HepG2 (cell line): Measurements from ENCODE around the gene PLAA. TPM values are rescaled to one million over a fixed set of nuclear protein-coding genes. Genes with fewer than 3 reads are reported as not detected.

Experiments
- ELF1 ChIP-seq: sonication (generic); formaldehyde crosslinking; IDR thresholded peaks from 2 replicates; pipeline ENCODE4 v1.4.0; 2020; ENCODE audit warnings: missing genetic modification reagents
- FOXC1 ChIP-seq: sonication (generic); formaldehyde crosslinking; IDR thresholded peaks from 2 replicates; pipeline ENCODE4 v1.8.0; 2022; ENCODE audit warnings: mild to moderate bottlenecking, missing genetic modification reagents, borderline replicate concordance
- HCFC1 ChIP-seq: fragments of 150-350 bp; IDR thresholded peaks from 2 replicates; pipeline ENCODE4 v1.6.1; 2014; ENCODE audit warnings: low read depth, low read length
- HHEX ChIP-seq: IDR thresholded peaks from 2 replicates; pipeline ENCODE4 v1.6.1; 2016; ENCODE audit warnings: control low read depth
- JUNB ChIP-seq: sonication (generic); formaldehyde crosslinking; IDR thresholded peaks from 2 replicates; pipeline ENCODE4 v1.8.0; 2022; ENCODE audit warnings: missing genetic modification reagents, mild to moderate bottlenecking, borderline replicate concordance
- KLF16 ChIP-seq, 2 experiments: sonication (generic) in 1 of 2; formaldehyde crosslinking in 1 of 2; IDR thresholded peaks; 2 replicates each; pipeline versions ENCODE4 v1.6.1 to v1.8.0; 2016 to 2023; ENCODE audit warnings: missing genetic modification reagents in 2 of 2, missing compliant biosample characterization in 1 of 2
- ZBTB3 ChIP-seq: sonication (generic); formaldehyde crosslinking; IDR thresholded peaks from 2 replicates; pipeline ENCODE4 v1.4.0; 2020; ENCODE audit warnings: low read depth, mild to moderate bottlenecking, moderate library complexity, missing genetic modification reagents, borderline replicate concordance
- ZFP36L1 ChIP-seq: sonication (generic); formaldehyde crosslinking; IDR thresholded peaks from 2 replicates; pipeline ENCODE4 v1.8.0; 2022; ENCODE audit warnings: mild to moderate bottlenecking, missing genetic modification reagents, moderate library complexity
- ZNF138 ChIP-seq: sonication (generic); formaldehyde crosslinking; IDR thresholded peaks from 2 replicates; pipeline ENCODE4 v1.5.0; 2020; ENCODE audit warnings: mild to moderate bottlenecking, low read depth, missing genetic modification reagents
- ZNF205 ChIP-seq: IDR thresholded peaks from 2 replicates; pipeline ENCODE4 v1.6.1; 2018; ENCODE audit warnings: missing biosample characterization, missing genetic modification reagents
- ZNF431 ChIP-seq: sonication (generic); formaldehyde crosslinking; IDR thresholded peaks from 2 replicates; pipeline ENCODE4 v1.9.0; 2022; ENCODE audit warnings: missing genetic modification reagents, low read depth, mild to moderate bottlenecking, borderline replicate concordance
- ZNF552 ChIP-seq: sonication (generic); formaldehyde crosslinking; IDR thresholded peaks from 2 replicates; pipeline ENCODE4 v1.9.0; 2022; ENCODE audit warnings: missing genetic modification reagents, mild to moderate bottlenecking, borderline replicate concordance
- ZNF703 ChIP-seq: sonication (generic); formaldehyde crosslinking; IDR thresholded peaks from 2 replicates; pipeline ENCODE4 v1.5.1; 2020; ENCODE audit warnings: missing genetic modification reagents, mild to moderate bottlenecking, moderate library complexity, borderline replicate concordance
- ZSCAN20 ChIP-seq: sonication (generic); formaldehyde crosslinking; IDR thresholded peaks from 2 replicates; pipeline ENCODE4 v1.4.0; 2020; ENCODE audit warnings: missing genetic modification reagents, mild to moderate bottlenecking, borderline replicate concordance
- polyA plus RNA-seq, 8 experiments: library from polyadenylated mRNA; depleted of rRNA in 3 of 8; stranded (reverse) in 7 of 8; unstranded in 1 of 8; fragments of >200 nt; fragmentation: Illumina TruSeq in 4 of 8; extraction: Trizol in 4 of 8; gene quantifications; 2 replicates each; pipeline versions ENCODE4 v1.2.1 to v1.2.3, GENCODE V29; 2011 to 2016; ENCODE audit warnings: low read depth in 4 of 8, missing spikeins in 1 of 8, mixed read lengths in 1 of 8; ENCODE audit not compliant: insufficient read depth in 1 of 8
- total RNA-seq, 5 experiments: library from RNA; depleted of rRNA; stranded (reverse); fragments of >200 nt; fragmentation: Illumina TruSeq; extraction: Trizol; gene quantifications; 2 replicates each; pipeline ENCODE4 v1.2.3, GENCODE V29; 2016; ENCODE audit warnings: low read depth in 1 of 5
- TF ChIP-seq, protein P1 (sequence below), 2 experiments: sonication (generic) in 1 of 2; formaldehyde crosslinking in 1 of 2; IDR thresholded peaks; 2 replicates each; pipeline versions ENCODE4 v1.6.1 to v1.9.0; 2014 to 2022; ENCODE audit warnings: antibody characterized with exemption in 1 of 2, borderline replicate concordance in 1 of 2, inconsistent platforms in 1 of 2, low read depth in 1 of 2, missing genetic modification reagents in 1 of 2
- TF ChIP-seq, protein P2 (sequence below): IDR thresholded peaks from 2 replicates; pipeline ENCODE4 v1.6.1; 2016
- TF ChIP-seq, protein P3 (sequence below): IDR thresholded peaks from 2 replicates; pipeline ENCODE4 v1.6.1; 2018; ENCODE audit warnings: missing genetic modification reagents, mild to moderate bottlenecking, missing compliant biosample characterization
- TF ChIP-seq, protein P4 (sequence below): sonication (generic); formaldehyde crosslinking; conservative IDR thresholded peaks from 2 replicates; pipeline ENCODE4 v1.8.0; 2022; ENCODE audit warnings: mild to moderate bottlenecking, moderate library complexity, missing genetic modification reagents

The PLAA gene
- total and polyA plus RNA-seq, 2 of the 13 experiments (the other 11 are each of a cell fraction or from before 2014, with no cell fraction given) = 5.8 to 22.9 TPM

DNA sequence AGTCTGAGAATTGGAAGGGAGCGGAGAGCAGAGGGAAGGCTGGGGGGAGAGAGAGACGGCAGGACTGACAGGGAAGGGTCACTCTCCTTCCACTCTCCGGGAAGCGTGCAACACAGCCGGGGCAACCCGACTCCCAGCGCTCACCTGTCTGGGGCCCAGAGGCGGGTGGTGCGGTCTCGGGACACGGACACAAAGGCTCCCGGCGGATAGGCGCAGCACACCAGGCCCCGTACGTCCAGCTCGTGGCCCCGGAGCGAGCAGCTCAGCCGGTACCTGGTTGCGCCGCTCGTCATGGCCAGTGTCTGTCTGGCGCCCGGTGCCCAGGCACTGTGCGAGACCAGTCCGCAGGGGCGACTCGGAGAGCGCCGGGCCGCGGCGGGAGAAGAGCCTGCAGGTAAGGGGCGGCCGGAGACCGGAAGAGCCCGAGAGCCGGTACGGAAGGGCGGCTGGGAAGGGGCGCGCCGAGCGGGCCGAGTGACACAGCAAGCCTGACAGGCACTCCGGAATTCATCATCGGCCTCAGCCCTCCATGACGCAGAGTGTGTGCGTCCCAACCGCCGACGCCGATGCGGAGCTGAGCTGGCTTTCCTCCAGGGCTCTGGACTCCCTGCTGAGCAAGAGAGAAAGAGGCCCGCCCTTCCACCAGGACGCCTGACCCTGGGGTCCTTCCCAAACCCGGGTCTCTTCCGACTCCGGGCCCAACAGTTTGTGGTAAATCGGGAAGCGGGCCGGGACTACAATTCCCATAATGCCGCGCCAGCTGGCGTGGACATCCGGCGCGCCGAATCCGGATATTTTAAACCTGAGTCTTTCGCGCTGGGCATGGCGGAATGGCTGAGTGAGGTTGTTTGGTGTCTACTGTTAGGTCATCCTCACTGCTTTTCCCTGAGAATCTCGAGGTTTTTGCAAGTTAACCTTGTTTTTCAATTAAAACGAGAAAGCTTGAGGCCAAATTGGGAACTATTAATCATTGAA lies at the start of gene PLAA (continued):
- TF ChIP-seq ZNF552 (CRISPR knock-in tag) (no peak), ZFP36L1 (CRISPR knock-in tag) (peak; percentile 45; the same call in 1 of the 2 replicates), ZNF703 (CRISPR knock-in tag) (no peak), ZNF431 (CRISPR knock-in tag) (no peak), ZNF138 (CRISPR knock-in tag) (no peak), ZSCAN20 (CRISPR knock-in tag) (no peak), ZBTB3 (CRISPR knock-in tag) (0 out of 2 replicates have a peak, but pooled peaks have one; percentile 37), HHEX (no peak), ZNF205 (CRISPR knock-in tag) (no peak), FOXC1 (peak; percentile 79), HCFC1 (peak; percentile 87), ELF1 (peak; percentile 93), KLF16 (CRISPR knock-in tag; IDR thresholded peaks at IDR 0.05) (peak in 1 of 2 experiments; percentile 34; a peak in 1 of 4 replicates), JUNB (CRISPR knock-in tag) (no peak)
- TF ChIP-seq, protein P1, sequence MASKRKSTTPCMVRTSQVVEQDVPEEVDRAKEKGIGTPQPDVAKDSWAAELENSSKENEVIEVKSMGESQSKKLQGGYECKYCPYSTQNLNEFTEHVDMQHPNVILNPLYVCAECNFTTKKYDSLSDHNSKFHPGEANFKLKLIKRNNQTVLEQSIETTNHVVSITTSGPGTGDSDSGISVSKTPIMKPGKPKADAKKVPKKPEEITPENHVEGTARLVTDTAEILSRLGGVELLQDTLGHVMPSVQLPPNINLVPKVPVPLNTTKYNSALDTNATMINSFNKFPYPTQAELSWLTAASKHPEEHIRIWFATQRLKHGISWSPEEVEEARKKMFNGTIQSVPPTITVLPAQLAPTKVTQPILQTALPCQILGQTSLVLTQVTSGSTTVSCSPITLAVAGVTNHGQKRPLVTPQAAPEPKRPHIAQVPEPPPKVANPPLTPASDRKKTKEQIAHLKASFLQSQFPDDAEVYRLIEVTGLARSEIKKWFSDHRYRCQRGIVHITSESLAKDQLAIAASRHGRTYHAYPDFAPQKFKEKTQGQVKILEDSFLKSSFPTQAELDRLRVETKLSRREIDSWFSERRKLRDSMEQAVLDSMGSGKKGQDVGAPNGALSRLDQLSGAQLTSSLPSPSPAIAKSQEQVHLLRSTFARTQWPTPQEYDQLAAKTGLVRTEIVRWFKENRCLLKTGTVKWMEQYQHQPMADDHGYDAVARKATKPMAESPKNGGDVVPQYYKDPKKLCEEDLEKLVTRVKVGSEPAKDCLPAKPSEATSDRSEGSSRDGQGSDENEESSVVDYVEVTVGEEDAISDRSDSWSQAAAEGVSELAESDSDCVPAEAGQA (IDR thresholded peaks at IDR 0.05; ENCODE audit: low read depth) = peak; percentile 87
- TF ChIP-seq, protein P1 (CRISPR knock-in tag; IDR thresholded peaks at IDR 0.05; ENCODE audit: borderline replicate concordance) = no peak
- TF ChIP-seq, protein P2, sequence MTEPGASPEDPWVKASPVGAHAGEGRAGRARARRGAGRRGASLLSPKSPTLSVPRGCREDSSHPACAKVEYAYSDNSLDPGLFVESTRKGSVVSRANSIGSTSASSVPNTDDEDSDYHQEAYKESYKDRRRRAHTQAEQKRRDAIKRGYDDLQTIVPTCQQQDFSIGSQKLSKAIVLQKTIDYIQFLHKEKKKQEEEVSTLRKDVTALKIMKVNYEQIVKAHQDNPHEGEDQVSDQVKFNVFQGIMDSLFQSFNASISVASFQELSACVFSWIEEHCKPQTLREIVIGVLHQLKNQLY (CRISPR knock-in tag) = 0 out of 2 replicates have a peak, but pooled peaks have one; percentile 5
- TF ChIP-seq, protein P3, sequence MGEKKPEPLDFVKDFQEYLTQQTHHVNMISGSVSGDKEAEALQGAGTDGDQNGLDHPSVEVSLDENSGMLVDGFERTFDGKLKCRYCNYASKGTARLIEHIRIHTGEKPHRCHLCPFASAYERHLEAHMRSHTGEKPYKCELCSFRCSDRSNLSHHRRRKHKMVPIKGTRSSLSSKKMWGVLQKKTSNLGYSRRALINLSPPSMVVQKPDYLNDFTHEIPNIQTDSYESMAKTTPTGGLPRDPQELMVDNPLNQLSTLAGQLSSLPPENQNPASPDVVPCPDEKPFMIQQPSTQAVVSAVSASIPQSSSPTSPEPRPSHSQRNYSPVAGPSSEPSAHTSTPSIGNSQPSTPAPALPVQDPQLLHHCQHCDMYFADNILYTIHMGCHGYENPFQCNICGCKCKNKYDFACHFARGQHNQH (CRISPR knock-in tag) = no peak
- TF ChIP-seq, protein P4, sequence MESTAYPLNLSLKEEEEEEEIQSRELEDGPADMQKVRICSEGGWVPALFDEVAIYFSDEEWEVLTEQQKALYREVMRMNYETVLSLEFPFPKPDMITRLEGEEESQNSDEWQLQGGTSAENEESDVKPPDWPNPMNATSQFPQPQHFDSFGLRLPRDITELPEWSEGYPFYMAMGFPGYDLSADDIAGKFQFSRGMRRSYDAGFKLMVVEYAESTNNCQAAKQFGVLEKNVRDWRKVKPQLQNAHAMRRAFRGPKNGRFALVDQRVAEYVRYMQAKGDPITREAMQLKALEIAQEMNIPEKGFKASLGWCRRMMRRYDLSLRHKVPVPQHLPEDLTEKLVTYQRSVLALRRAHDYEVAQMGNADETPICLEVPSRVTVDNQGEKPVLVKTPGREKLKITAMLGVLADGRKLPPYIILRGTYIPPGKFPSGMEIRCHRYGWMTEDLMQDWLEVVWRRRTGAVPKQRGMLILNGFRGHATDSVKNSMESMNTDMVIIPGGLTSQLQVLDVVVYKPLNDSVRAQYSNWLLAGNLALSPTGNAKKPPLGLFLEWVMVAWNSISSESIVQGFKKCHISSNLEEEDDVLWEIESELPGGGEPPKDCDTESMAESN (CRISPR knock-in tag) = peak; percentile 51
